GM12801 (cell line): ENCODE measurements around the gene LRRC34.

Experiments used
- CTCF ChIP-seq: IDR thresholded peaks from one replicate; pipeline ENCODE4 v1.5.1; 2011; ENCODE audit warnings: control low read depth; ENCODE audit not compliant: insufficient read length; ENCODE audit errors: extremely low read depth

LRRC34 gene

GRCh38 chr3:169759256-169759655 is 53.4 kb downstream of the LRRC34 start:
- TF ChIP-seq CTCF = no peak

- TF ChIP-seq CTCF = no peak
Measured at GRCh38 chr3:169758359-169758994, 54.2 kb downstream of the LRRC34 start.

GRCh38 chr3:169755488-169755887 is 57.2 kb downstream of the LRRC34 start:
- no peak for TF ChIP-seq CTCF

DNA sequence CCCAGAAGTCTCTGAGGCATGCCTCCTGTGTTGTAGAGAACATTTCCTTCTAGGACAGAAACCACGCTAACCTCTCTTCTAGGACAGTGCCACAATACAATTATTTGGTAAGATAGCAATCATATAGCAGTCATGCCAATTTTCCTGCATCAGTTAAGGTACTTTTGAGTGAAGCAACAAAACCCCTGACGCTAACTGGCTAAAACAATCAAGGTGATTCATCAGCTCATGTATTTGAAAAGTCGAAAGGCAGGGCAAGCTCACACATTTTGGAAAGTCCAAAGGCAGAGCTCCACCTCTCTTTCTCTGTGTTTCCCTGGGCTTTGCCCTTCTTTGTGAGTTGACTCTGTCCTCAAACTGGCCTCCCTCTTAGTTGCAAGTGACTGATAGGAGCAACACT is 58.0 kb downstream of the LRRC34 start:
- TF ChIP-seq CTCF = no peak

DNA sequence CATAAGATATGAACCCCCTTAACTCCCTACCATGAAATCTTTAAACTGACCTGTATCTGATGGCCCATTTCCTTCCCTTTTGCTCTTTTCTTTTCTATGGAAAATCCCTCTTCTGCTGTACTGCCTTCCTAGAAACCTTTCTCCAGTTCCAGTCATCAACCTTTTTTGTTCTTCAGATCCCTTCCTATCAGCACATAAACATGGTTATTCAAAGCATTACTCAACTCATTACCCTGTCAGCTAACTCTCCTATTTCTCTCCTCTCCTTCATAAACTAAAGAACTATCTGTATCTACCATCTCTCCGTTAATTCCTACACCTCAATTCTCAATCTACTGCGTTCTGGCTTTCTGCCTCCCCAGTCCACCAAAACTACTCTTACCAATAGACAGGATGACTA is 60.8 kb downstream of the LRRC34 start:
- TF ChIP-seq CTCF = no peak

DNA sequence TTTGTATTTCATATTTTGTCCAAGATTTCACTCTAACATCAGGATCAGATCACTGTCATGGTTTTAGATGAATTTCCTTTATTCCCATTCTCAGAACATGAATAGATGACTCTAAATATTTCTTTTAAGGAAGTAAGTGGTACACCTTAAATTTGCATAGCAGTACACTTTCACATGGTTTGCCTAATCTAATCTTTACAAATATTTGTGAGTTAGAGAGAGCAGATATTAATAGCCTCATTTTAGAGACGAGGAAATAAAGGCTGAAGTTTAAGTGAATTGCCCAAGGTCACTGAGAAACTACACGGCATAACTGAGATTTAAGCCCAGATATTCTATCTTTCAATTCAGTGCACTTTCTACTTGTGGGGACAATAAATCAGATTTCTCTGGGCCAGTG is 62.0 kb downstream of the LRRC34 start:
- TF ChIP-seq CTCF = no peak

DNA sequence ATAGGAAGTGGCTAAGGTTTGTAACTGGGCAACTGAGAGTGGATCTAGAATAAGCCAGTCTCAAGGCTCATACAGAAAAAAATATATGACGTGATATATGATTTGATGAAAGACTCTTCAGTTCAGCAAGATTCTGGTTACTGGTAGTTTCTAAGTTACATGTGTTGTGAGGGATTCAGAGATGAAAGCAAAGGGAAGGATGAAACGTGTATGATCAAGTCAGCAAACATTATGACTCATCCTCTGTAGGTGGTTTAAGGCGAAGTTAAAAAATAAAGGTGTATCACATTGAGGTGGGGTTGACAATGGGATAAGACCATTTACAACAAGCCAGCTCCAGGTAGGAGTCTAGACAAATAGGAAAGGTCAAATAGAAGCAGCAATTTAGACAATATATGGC is 64.0 kb downstream of the LRRC34 start:
- TF ChIP-seq CTCF = no peak
